Activated T-cell treated with anti-CD3 and anti-CD28 coated beads for 1 hour (primary cell): ENCODE data around the gene DAAM1.

ENCODE experiments used
- DNase-seq: peaks from one replicate; pipeline ENCODE4 v3.0.0-alpha.2; 2020; ENCODE audit warnings: low read depth

The DAAM1 gene

GRCh38 chr14:59292921-59293534 is 104.6 kb downstream of the DAAM1 start:
- DNase-seq: no peak

- DNase-seq: no peak
These were observed 105.6 kb downstream of the DAAM1 start for GRCh38 chr14:59293935-59294661.

GRCh38 chr14:59294662-59294992 is 106.2 kb downstream of the DAAM1 start:
- no peak for DNase-seq

GRCh38 chr14:59295951-59296350 is 107.5 kb downstream of the DAAM1 start:
- no peak for DNase-seq

- no peak for DNase-seq
These were observed 108.0 kb downstream of the DAAM1 start for GRCh38 chr14:59296508-59296907.

DNA sequence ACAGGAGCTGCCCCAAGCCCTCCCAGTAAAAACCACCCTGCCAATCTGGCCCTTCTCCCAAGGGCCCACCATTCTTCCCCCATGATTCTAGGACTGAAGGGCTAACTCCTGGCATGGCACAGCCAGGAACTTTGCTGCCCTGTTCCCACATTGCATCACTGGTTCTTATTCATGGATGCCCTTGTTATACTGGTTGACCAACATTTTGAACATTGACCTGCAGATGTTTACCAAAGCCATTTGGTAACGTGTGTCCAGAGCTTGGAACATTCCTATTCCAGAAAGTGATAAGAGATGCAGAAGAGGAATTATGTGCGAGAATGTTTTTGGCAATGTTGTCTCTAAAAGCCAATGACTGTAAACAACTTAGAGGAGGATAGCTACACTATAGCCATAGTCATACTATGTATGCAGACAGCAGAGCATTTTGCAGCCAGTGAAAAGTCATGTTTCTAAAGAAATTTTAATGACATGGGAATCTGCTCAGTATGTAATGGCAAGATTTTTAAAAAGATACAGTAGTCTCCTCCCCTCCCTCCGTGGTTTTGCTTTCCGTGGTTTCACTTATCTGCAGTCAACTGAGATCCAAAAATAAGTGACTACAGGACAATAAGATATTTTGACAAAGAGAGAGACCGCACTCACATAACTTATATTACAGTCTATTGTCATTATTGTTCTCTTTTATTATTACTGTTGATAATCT is 108.8 kb downstream of the DAAM1 start:
- DNase-seq: no peak

- no peak for DNase-seq
These were observed 111.3 kb downstream of the DAAM1 start for GRCh38 chr14:59299731-59300130.

DNA sequence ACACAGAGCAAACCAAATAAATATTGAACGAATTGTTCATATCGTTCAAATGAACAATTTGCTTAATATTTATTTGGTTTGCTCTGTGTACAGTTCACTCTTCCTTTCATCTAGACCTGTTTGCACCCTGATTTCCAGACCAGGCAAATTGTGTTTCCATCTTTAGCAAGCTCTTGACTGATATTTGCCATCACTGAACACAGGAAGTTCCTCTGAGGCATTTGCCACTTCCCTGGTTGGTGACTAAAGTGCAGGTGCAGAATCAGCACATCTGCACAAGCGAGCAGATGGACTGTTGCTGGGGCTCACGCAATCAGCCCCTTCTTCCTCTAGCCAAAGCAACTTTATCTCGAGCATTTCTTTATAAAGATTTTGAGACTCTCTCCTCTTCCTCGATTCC is 112.9 kb downstream of the DAAM1 start:
- no peak for DNase-seq

GRCh38 chr14:59302313-59302712 is 113.8 kb downstream of the DAAM1 start:
- DNase-seq: no peak

GRCh38 chr14:59303216-59303615 is 114.7 kb downstream of the DAAM1 start:
- DNase-seq: no peak

DNA sequence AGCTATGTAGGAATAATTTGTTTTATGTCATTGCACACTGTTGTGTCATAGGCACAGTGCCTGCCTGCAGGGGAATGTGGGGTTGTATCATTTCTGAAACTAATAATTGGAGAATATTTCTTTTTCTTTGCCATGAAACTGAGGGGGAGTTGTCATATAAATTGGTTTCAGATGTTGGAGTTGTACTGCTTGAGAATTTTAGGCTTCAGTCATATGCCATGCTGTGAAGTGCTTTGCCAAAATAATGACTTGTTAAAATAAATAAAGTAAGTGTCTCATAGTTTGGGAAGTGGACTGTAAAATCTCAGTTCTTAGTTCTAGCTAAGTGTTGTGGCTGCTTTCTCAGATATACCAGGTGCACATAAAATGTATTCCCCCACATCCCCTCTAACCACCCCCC is 116.8 kb downstream of the DAAM1 start:
- DNase-seq: no peak

- DNase-seq: no peak
These were observed 117.5 kb downstream of the DAAM1 start for GRCh38 chr14:59305836-59306555.

- DNase-seq: no peak
These were observed 118.3 kb downstream of the DAAM1 start for GRCh38 chr14:59306775-59307174.

DNA sequence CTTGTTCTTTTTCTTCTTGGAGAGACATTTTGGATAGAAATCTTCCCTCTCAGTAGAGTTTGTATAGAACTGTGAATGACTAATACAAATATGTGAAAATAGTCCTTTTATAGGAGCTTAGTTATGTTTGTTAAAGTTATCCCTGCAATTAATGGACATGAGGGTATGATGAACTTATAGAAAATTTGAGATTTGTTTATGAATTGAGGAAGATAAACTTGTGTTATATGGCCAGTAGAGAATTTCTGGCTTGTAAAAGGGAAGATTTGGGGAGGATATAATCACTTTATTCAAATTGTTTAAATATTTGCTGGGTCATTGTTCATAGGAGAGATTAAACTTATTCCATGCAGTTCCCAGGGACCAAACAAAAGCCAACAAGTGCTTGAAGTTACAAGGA is 119.6 kb downstream of the DAAM1 start:
- no peak for DNase-seq

- no peak for DNase-seq
These were observed 120.2 kb downstream of the DAAM1 start for GRCh38 chr14:59308673-59309072.

- DNase-seq: no peak
These were observed 120.9 kb downstream of the DAAM1 start for GRCh38 chr14:59309291-59309900.

DNA sequence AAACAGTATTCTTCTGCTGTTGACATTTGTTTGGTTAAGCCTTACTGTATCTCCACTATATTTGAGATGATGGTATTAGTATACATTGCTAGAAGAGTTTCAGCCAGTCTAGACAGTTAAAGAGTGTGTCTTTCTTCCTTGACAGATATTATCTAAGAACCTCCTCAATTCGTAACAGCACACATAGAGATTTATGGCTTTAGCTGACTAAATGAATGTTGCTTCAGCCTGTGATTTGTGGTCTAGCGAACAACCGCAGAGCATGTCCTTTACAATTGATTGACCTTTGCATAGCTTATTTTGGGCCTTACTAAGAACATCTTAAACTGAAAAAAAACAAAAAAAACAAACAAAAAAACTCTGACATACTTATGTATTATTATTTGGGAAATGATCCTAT is 122.2 kb downstream of the DAAM1 start:
- DNase-seq: no peak

- DNase-seq: no peak
These were observed 123.3 kb downstream of the DAAM1 start for GRCh38 chr14:59311723-59312122.

GRCh38 chr14:59313144-59313651 is 124.7 kb downstream of the DAAM1 start:
- no peak for DNase-seq

DNA sequence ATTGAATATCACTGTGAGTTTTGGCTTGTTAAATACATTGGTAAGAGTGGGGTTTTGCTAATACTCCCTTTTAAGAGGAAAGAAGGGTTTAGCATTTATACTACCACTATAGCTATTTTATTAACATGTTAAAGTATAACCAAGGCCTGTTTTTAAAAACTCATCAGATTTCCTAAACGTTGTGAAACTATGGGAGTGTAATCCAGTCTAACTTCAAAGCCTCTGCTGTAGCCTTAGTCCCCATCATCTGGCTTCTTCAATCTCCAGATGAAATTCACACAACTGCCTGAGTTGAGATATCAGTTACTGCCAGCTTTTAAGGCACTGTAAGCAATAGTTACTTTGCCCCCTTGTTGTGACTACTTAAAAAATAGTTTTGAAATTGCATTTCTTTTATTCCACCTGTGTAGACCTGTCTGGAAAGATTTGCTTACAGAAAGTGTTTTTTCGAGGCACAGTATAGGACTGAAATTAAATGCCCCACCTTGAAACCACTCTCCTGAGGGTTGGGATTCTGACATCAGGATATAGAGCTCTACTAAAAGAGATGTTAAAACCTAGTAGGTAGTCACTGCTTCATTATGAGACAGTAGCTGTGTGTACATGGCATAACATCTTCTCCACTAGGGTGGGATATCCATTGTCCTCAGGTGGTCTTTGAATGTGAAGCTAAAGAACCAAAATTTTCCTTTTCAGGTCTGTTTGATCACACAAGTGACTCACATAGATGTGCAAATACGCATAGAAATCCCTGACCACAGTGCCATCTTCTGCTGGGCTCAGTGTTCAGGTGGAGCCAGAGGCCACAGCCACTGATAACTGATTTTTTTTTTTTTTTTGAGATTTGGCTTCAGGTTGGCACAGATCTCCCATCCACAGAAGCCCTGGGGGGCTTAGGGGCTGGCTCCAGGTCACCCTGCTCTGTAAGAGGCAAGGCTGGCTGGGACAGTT is 125.5 kb downstream of the DAAM1 start:
- no peak for DNase-seq
